GM12878 (cell line): ENCODE data around the gene LINC00237. TPM values are rescaled to one million over a fixed set of nuclear protein-coding genes. Genes with fewer than 3 reads are reported as not detected.
A peak's percentile ranks its signal among the peaks of the same experiment; 100 is the strongest.

ENCODE experiments used
- ATAC-seq: fragments of 200-7000 bp; cut with Tn5 transposase; 3 replicates; pipeline ENCODE4 v1.9.1; 2020; ENCODE audit warnings: mild to moderate bottlenecking, moderate library complexity
- BruUV-seq: library from RNA; stranded (reverse); fragments of 400-500 nt; replicated peaks from 2 replicates; lab custom pipeline; 2021; lab: Mats Ljungman, UMichigan
- CTCF ChIA-PET: fragments of 300-600 bp; sonication (Branson Sonifier 250); formaldehyde crosslinking; extraction: SDS; loops from one replicate; lab custom pipeline; 2021; ENCODE audit warnings: inconsistent platforms; lab: Yijun Ruan, JAX
- POLR2A ChIA-PET: fragments of 350-600 bp; formaldehyde crosslinking; extraction: SDS; loops from one replicate; lab custom pipeline; 2021; ENCODE audit warnings: inconsistent platforms; lab: Charles Lee
- RAD21 ChIA-PET: fragments of 300-600 bp; sonication (Branson Sonifier 250); formaldehyde crosslinking; loops from one replicate; lab custom pipeline; 2023; ENCODE audit warnings: antibody characterized with exemption; ENCODE audit not compliant: unreplicated experiment; lab: Charles Lee
- SMC1A ChIA-PET: fragments of 300-600 bp; sonication (Branson Sonifier 250); formaldehyde crosslinking; loops from one replicate; lab custom pipeline; 2023; ENCODE audit not compliant: unreplicated experiment, uncharacterized antibody; lab: Charles Lee
- DNase-seq: peaks from one replicate; pipeline ENCODE4 v3.0.0-alpha.2; 2011; ENCODE audit warnings: low read depth, low spot score
- FAIRE-seq: peaks from 3 replicates; lab custom pipeline; 2011; peaks lifted over from hg19 to GRCh38; lab: Jason Lieb, UNC
- H2AFZ ChIP-seq: 2 replicates; pipeline ENCODE4 v1.6.0; 2011; ENCODE audit warnings: low read depth, low read length, control low read depth; ENCODE audit not compliant: control insufficient read depth
- H3K27ac ChIP-seq: 2 replicates; pipeline ENCODE4 v1.5.1; 2011; ENCODE audit warnings: control low read depth; ENCODE audit not compliant: control insufficient read depth, insufficient read depth
- H3K27me3 ChIP-seq, 2 experiments: replicated peaks in 1 of 2; 2 replicates each; pipeline versions ENCODE4 v1.6.0 to v1.6.1; 2011; ENCODE audit warnings: low read length in 1 of 2; ENCODE audit not compliant: control insufficient read depth in 2 of 2, insufficient read depth in 2 of 2
- H3K36me3 ChIP-seq, 2 experiments: 2 replicates each; pipeline ENCODE4 v1.5.1; 2011; ENCODE audit warnings: low read length in 1 of 2; ENCODE audit not compliant: control insufficient read depth in 2 of 2, insufficient read depth in 2 of 2
- H3K4me1 ChIP-seq: 2 replicates; pipeline ENCODE4 v1.6.1; 2011; ENCODE audit warnings: mild to moderate bottlenecking, low read length, moderate library complexity, mixed read lengths; ENCODE audit not compliant: control insufficient read depth, insufficient read depth
- H3K4me2 ChIP-seq: 2 replicates; pipeline ENCODE4 v1.6.0; 2011; ENCODE audit warnings: control low read depth; ENCODE audit not compliant: control insufficient read depth, insufficient read depth
- H3K4me3 ChIP-seq: fragments of 200-600 bp; sonication (generic); 2 replicates; pipeline ENCODE4 v1.5.1; 2016
- H3K79me2 ChIP-seq: 2 replicates; pipeline ENCODE4 v1.6.0; 2011; ENCODE audit warnings: low read length; ENCODE audit not compliant: control insufficient read depth, insufficient read depth
- H3K9ac ChIP-seq: 2 replicates; pipeline ENCODE4 v1.8.0; 2011; ENCODE audit warnings: low read length, control low read depth, mixed read lengths; ENCODE audit not compliant: control insufficient read depth, insufficient read depth
- H3K9me3 ChIP-seq: replicated peaks from 3 replicates; pipeline ENCODE4 v1.5.1; 2011; ENCODE audit warnings: mild to moderate bottlenecking, low read length; ENCODE audit not compliant: control insufficient read depth, insufficient read depth
- H4K20me1 ChIP-seq: 2 replicates; pipeline ENCODE4 v1.6.0; 2011; ENCODE audit not compliant: control insufficient read depth, insufficient read depth
- NR2F1 ChIP-seq: fragments of 450-650 bp; conservative IDR thresholded peaks from 2 replicates; pipeline ENCODE4 v1.6.1; 2017; ENCODE audit warnings: mild to moderate bottlenecking
- PAX5 ChIP-seq: IDR thresholded peaks from 2 replicates; pipeline ENCODE4 v1.6.1; 2011; ENCODE audit warnings: low read depth, low read length, borderline replicate concordance
- PKNOX1 ChIP-seq: fragments of 450-650 bp; IDR thresholded peaks from 2 replicates; pipeline ENCODE4 v1.6.1; 2016; ENCODE audit warnings: mild to moderate bottlenecking
- POLR2A ChIP-seq: IDR thresholded peaks from 2 replicates; pipeline ENCODE4 v1.6.1; 2011; ENCODE audit warnings: low read depth, mild to moderate bottlenecking, low read length
- RCOR1 ChIP-seq: conservative IDR thresholded peaks from 2 replicates; pipeline ENCODE4 v1.6.1; 2012; ENCODE audit warnings: low read depth, low read length, improper control_type of control experiment
- REST ChIP-seq: IDR thresholded peaks from 2 replicates; pipeline ENCODE4 v1.6.1; 2012; ENCODE audit warnings: mild to moderate bottlenecking, low read depth, low read length
- RUNX3 ChIP-seq: IDR thresholded peaks from 2 replicates; pipeline ENCODE4 v1.6.1; 2012; ENCODE audit warnings: low read length, inconsistent platforms
- ZNF274 ChIP-seq: IDR thresholded peaks from one replicate; pipeline ENCODE4 v1.8.0; 2011; ENCODE audit not compliant: insufficient read length, insufficient read depth
- ZNF384 ChIP-seq: IDR thresholded peaks from 2 replicates; pipeline ENCODE4 v1.6.1; 2012; ENCODE audit warnings: low read depth, mild to moderate bottlenecking, low read length, improper control_type of control experiment, borderline replicate concordance
- WGBS: methylation state at CpG from one replicate; pipeline ENCODE4 v1.1.6; 2016; ENCODE audit warnings: low lambda C conversion rate; ENCODE audit not compliant: insufficient replicate concordance, insufficient coverage; ENCODE audit errors: missing lambda C conversion rate; 5-methylcytosine and 5-hydroxymethylcytosine counted together
- in situ Hi-C: fragments of 300-500 bp; cut with MboI; formaldehyde crosslinking; loops from 9 replicates; pipeline ENCODE4 v1.14.3; 2018; ENCODE audit warnings: mixed read lengths
- intact Hi-C: fragments of 100-400 bp; cut with micrococcal nuclease; formaldehyde crosslinking; loops from one replicate; pipeline ENCODE4 v1.14.2; 2022; ENCODE audit not compliant: unreplicated experiment
- polyA plus RNA-seq, 11 experiments: library from polyadenylated mRNA; depleted of rRNA in 4 of 11; unstranded in 6 of 11; stranded (reverse) in 5 of 11; fragments of >200 nt; fragmentation: Nextera tagmentation in 4 of 11; fragmentation: Illumina TruSeq in 1 of 11; extraction: Ambion mirVana in 4 of 11; extraction: Trizol in 1 of 11; gene quantifications; 1 replicate in 1 of 11; 2 replicates in 10 of 11; pipeline versions ENCODE4 v1.2.1 to v1.2.3, GENCODE V29; 2011 to 2016; ENCODE audit warnings: inconsistent platforms in 2 of 11, missing spikeins in 2 of 11, low read depth in 1 of 11
- total RNA-seq, 4 experiments: library from RNA; depleted of rRNA in 3 of 4; stranded (reverse); fragments of >200 nt in 3 of 4; fragmentation: Illumina TruSeq in 1 of 4; extraction: Trizol in 1 of 4; gene quantifications; 2 replicates each; pipeline versions ENCODE4 v1.2.1 to v1.2.3, GENCODE V29; 2013 to 2021

Gene LINC00237
- total and polyA plus RNA-seq, 10 of the 15 experiments (the other 5 are each of a cell fraction or from before 2014, with no cell fraction given) = not detected

DNA sequence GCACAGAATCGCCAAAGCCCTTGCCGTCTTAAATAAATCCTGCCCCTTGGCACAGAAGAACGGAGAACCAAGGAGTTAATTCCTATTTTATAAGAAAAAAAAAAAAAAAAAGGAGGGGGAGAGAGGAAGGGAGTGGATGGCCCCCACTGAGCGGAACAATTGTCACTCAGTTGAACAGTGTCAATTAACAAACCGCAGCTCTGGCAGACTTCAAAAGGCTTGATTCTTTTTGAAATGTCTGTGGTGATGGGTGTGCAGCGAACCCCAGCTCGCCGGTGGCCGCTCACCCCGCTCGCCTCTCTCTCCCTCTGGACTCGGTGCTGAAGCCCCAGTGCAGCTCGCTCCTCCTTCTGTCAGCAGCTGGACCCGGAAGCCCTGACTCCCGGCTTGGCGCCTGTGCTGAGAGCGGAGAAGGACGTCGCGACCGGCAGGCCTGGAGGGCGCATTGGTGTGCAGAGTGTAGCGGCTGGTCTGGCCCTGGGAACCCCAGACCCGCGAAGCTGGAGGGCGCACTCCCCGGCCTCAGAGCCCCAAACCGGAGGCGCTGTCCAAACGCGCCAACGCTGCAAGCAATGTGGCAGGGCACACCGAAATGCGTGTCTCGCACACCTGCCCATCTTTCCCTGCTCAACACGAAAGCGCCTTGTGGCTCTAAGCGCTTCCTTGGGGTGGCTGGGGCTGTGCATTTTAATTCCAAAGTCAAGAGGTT is 3.4 kb downstream of the LINC00237 start:
- Histone ChIP-seq H3K27me3 (peaks cover 24 to 61% of the 10 kb centered on the region in 2 experiments), H3K27ac (no peak overlapping the region), H3K4me3 (no peak overlapping the region), H4K20me1 (no peaks in the 10 kb centered on the region), H3K4me1 (peaks cover 16% of the 10 kb centered on the region), H3K9me3 (no peaks in the 10 kb centered on the region; the same call in 2 of the 3 replicates), H3K79me2 (no peaks in the 10 kb centered on the region), H3K36me3 (no peaks in the 10 kb centered on the region), H3K4me2 (peak overlapping the region; percentile 74), H2AFZ (peak overlapping the region; percentile 39; the same call in 1 of the 2 replicates), H3K9ac (no peak overlapping the region)
- ChIA-PET CTCF (interaction anchor here (0.6 to 0.7 kb wide), 2 partner anchors 236 to 1351 kb away, joined by 3 read pairs; no protein-coding TSS in a partner anchor), RAD21 (no interaction called here), SMC1A (interaction anchor here (0.6 kb wide), 1 partner anchor 133 kb away, joined by 3 read pairs; no protein-coding TSS in a partner anchor), POLR2A (no interaction called here)
- TF ChIP-seq NR2F1 (no peak), REST (peak; percentile 62; the same call in 1 of the 2 replicates), ZNF274 (no peak), ZNF384 (peak; percentile 13; the same call in 1 of the 2 replicates), PKNOX1 (peak; percentile 66; the same call in 1 of the 2 replicates), POLR2A (no peak), PAX5 (no peak), RCOR1 (no peak), RUNX3 (peak; percentile 62)
- no peak for DNase-seq
- in situ Hi-C loops (no loop called here), intact Hi-C loops (no loop called here)
- FAIRE-seq = no peak
- no TSS peak for BruUV-seq
- 2% methylated on average over 38 of the region's 38 CpGs for WGBS
- peak; percentile 49 for ATAC-seq
